H9 (cell line): ENCODE measurements around the gene IGF1. TPM values are rescaled to one million over a fixed set of nuclear protein-coding genes. Genes with fewer than 3 reads are reported as not detected.

Source experiments
- DNase-seq: peaks from one replicate; pipeline ENCODE4 v3.0.0-alpha.2; 2017
- H2AFZ ChIP-seq: one replicate; pipeline ENCODE4 v1.6.1; 2013; ENCODE audit warnings: mild to moderate bottlenecking, low read length, control low read depth, moderate library complexity
- H2AK5ac ChIP-seq: 2 replicates; pipeline ENCODE4 v1.6.1; 2013; ENCODE audit warnings: low read length, control low read depth, mixed read lengths; ENCODE audit not compliant: insufficient read length
- H2BK120ac ChIP-seq: one replicate; pipeline ENCODE4 v1.6.1; 2013; ENCODE audit warnings: low read depth, mild to moderate bottlenecking, low read length, control low read depth, inconsistent platforms; ENCODE audit not compliant: poor library complexity, severe bottlenecking
- H2BK12ac ChIP-seq: 2 replicates; pipeline ENCODE4 v1.6.1; 2013; ENCODE audit warnings: low read length, control low read depth, mixed read lengths, low read depth; ENCODE audit not compliant: insufficient read length
- H2BK15ac ChIP-seq: 2 replicates; pipeline ENCODE4 v1.6.1; 2013; ENCODE audit warnings: low read depth, low read length, control low read depth
- H2BK20ac ChIP-seq: one replicate; pipeline ENCODE4 v1.6.1; 2013; ENCODE audit warnings: low read depth, mild to moderate bottlenecking, low read length, control low read depth, inconsistent platforms; ENCODE audit not compliant: poor library complexity, severe bottlenecking
- H2BK5ac ChIP-seq: 2 replicates; pipeline ENCODE4 v1.6.1; 2013; ENCODE audit warnings: low read length, control low read depth, mixed read lengths; ENCODE audit not compliant: insufficient read length
- H3K14ac ChIP-seq: 2 replicates; pipeline ENCODE4 v1.6.1; 2013; ENCODE audit warnings: low read length, control low read depth; ENCODE audit not compliant: insufficient read depth
- H3K18ac ChIP-seq: 2 replicates; pipeline ENCODE4 v1.6.1; 2013; ENCODE audit warnings: low read depth, mild to moderate bottlenecking, mixed read lengths, low read length, control low read depth; ENCODE audit not compliant: insufficient read length
- H3K23ac ChIP-seq: 2 replicates; pipeline ENCODE4 v1.6.1; 2013; ENCODE audit warnings: low read length, control low read depth, mixed read lengths, low read depth; ENCODE audit not compliant: insufficient read length
- H3K23me2 ChIP-seq: 2 replicates; pipeline ENCODE4 v1.6.1; 2013; ENCODE audit warnings: low read depth, mild to moderate bottlenecking, mixed read lengths, low read length, control low read depth; ENCODE audit not compliant: insufficient read length, poor library complexity, severe bottlenecking
- H3K27ac ChIP-seq: 2 replicates; pipeline ENCODE4 v1.5.1; 2013; ENCODE audit warnings: low read length, control low read depth, mixed read lengths, low read depth; ENCODE audit not compliant: insufficient read length
- H3K27me3 ChIP-seq: 2 replicates; pipeline ENCODE4 v1.6.1; 2013; ENCODE audit warnings: low read length, control low read depth, inconsistent platforms; ENCODE audit not compliant: insufficient read depth
- H3K4ac ChIP-seq: 2 replicates; pipeline ENCODE4 v1.6.1; 2013; ENCODE audit warnings: low read depth, mild to moderate bottlenecking, control low read depth, inconsistent platforms, low read length, moderate library complexity
- H3K4me1 ChIP-seq: 2 replicates; pipeline ENCODE4 v1.6.1; 2013; ENCODE audit warnings: low read length, control low read depth, inconsistent platforms; ENCODE audit not compliant: insufficient read depth
- H3K4me2 ChIP-seq: 2 replicates; pipeline ENCODE4 v1.6.1; 2013; ENCODE audit warnings: low read length, control low read depth, mixed read lengths; ENCODE audit not compliant: insufficient read length, insufficient read depth
- H3K56ac ChIP-seq: 2 replicates; pipeline ENCODE4 v1.6.1; 2013; ENCODE audit warnings: low read depth, mild to moderate bottlenecking, mixed read lengths, low read length, control low read depth; ENCODE audit not compliant: insufficient read length
- H3K79me1 ChIP-seq: 2 replicates; pipeline ENCODE4 v1.6.1; 2013; ENCODE audit warnings: low read depth, mild to moderate bottlenecking, moderate library complexity, low read length, control low read depth, inconsistent platforms; ENCODE audit not compliant: insufficient read depth, poor library complexity, severe bottlenecking
- H3K79me2 ChIP-seq: 2 replicates; pipeline ENCODE4 v1.6.1; 2013; ENCODE audit warnings: low read length, control low read depth, inconsistent platforms; ENCODE audit not compliant: insufficient read depth
- H3K9ac ChIP-seq: 2 replicates; pipeline ENCODE4 v1.6.1; 2013; ENCODE audit warnings: low read length, control low read depth, mixed read lengths; ENCODE audit not compliant: insufficient read length; ENCODE audit errors: extremely low read depth
- H3K9me3 ChIP-seq: one replicate; pipeline ENCODE4 v1.6.1; 2013; ENCODE audit warnings: low read depth, low read length, inconsistent platforms; ENCODE audit not compliant: control insufficient read depth
- H3T11ph ChIP-seq: one replicate; pipeline ENCODE4 v1.6.1; 2013; ENCODE audit warnings: mild to moderate bottlenecking, low read length, control low read depth, inconsistent platforms
- H4K20me1 ChIP-seq: one replicate; pipeline ENCODE4 v1.6.1; 2013; ENCODE audit not compliant: control insufficient read depth, insufficient read length, insufficient read depth
- H4K5ac ChIP-seq: 2 replicates; pipeline ENCODE4 v1.6.1; 2013; ENCODE audit warnings: low read depth, mild to moderate bottlenecking, mixed read lengths, low read length, control low read depth; ENCODE audit not compliant: insufficient read length
- H4K8ac ChIP-seq: replicated peaks from 2 replicates; pipeline ENCODE4 v1.6.1; 2013; ENCODE audit warnings: low read length, control low read depth, mixed read lengths, low read depth; ENCODE audit not compliant: insufficient read length
- H4K91ac ChIP-seq: 2 replicates; pipeline ENCODE4 v1.6.1; 2013; ENCODE audit warnings: low read depth, mild to moderate bottlenecking, moderate library complexity, mixed read lengths, low read length, control low read depth; ENCODE audit not compliant: insufficient read length
- H3K27ac Mint-ChIP-seq, 3 experiments: 2 replicates in 2 of 3; 3 replicates in 1 of 3; pipeline ENCODE4 v1.8.0; 2020 to 2021; ENCODE audit warnings: mixed read lengths in 3 of 3, mild to moderate bottlenecking in 1 of 3, moderate library complexity in 1 of 3
- H3K27me3 Mint-ChIP-seq: 2 replicates; pipeline ENCODE4 v1.8.0; 2021; ENCODE audit warnings: low read depth, mild to moderate bottlenecking, moderate library complexity, mixed read lengths
- H3K36me3 Mint-ChIP-seq, 3 experiments: 2 replicates in 2 of 3; 3 replicates in 1 of 3; pipeline ENCODE4 v1.8.0; 2020 to 2021; ENCODE audit warnings: low read depth in 3 of 3, mixed read lengths in 3 of 3; ENCODE audit not compliant: insufficient read depth in 1 of 3
- H3K4me1 Mint-ChIP-seq, 2 experiments: 2 replicates each; pipeline ENCODE4 v1.8.0; 2020; ENCODE audit warnings: mixed read lengths in 2 of 2
- H3K4me3 Mint-ChIP-seq, 2 experiments: 2 replicates in 1 of 2; 3 replicates in 1 of 2; pipeline ENCODE4 v1.8.0; 2020 to 2021; ENCODE audit warnings: mild to moderate bottlenecking in 2 of 2, mixed read lengths in 2 of 2, moderate library complexity in 1 of 2
- H3K9me3 Mint-ChIP-seq, 2 experiments: 2 replicates in 1 of 2; 3 replicates in 1 of 2; pipeline ENCODE4 v1.8.0; 2020; ENCODE audit warnings: mild to moderate bottlenecking in 2 of 2, mixed read lengths in 2 of 2, moderate library complexity in 1 of 2
- WGBS: extraction: QIAGEN DNeasy Blood & Tissue Kit; methylation state at CpG from one replicate; pipeline ENCODE4 v1.1.7; 2013; ENCODE audit warnings: missing lambda C conversion rate, low lambda C conversion rate, mixed read lengths; ENCODE audit not compliant: insufficient read length; ENCODE audit errors: extremely low coverage; 5-methylcytosine and 5-hydroxymethylcytosine counted together
- total RNA-seq: library from RNA; stranded (reverse); gene quantifications from 2 replicates; pipeline ENCODE4 v1.2.1, GENCODE V29; 2021
- TF ChIP-seq, protein P1 (sequence below): fragments of 200-600 bp; sonication (generic); conservative IDR thresholded peaks from 3 replicates; pipeline ENCODE4 v1.8.0; 2021; ENCODE audit warnings: antibody characterized with exemption, mild to moderate bottlenecking

Gene IGF1
- total RNA-seq, 1 experiment from 2014 or later: not detected

DNA sequence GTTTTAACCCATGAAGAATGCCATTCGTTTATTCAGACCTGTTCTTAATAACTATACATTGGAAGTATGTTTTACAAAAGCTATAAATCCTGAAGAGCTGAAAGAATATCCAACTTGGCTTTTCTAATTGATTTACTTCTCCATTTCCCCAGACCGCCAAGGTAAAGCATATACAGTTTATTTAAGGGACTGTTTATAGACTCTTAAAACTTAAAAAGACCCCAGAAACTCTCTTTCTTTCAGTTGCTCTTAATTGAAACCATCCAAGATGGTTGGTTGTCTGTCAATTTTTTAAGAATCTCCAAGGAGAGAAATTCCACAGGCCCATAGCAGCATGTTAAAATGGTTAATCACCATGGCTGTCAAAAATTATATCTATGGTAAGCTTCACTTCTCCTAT, 8.8 kb downstream of the IGF1 start:
- H3K27me3 Mint-ChIP-seq: no peaks in the 10 kb centered on the region

More for the DNA sequence above, 8.8 kb downstream of the IGF1 start:
- no peak overlapping the region for H2AFZ ChIP-seq
- H2BK12ac ChIP-seq: no peak overlapping the region
- no peak overlapping the region for H3K14ac ChIP-seq
- no peaks in the 10 kb centered on the region for H3K79me2 ChIP-seq
- Mint-ChIP-seq H3K27ac (no peak overlapping the region), H3K9me3 (no peaks in the 10 kb centered on the region), H3K4me3 (no peak overlapping the region), H3K4me1 (no peaks in the 10 kb centered on the region; a peak in 1 of 4 replicates), H3K36me3 (no peaks in the 10 kb centered on the region)
- H4K8ac ChIP-seq: no peak overlapping the region
- H3K18ac ChIP-seq: no peak overlapping the region
- H3K4ac ChIP-seq: no peak overlapping the region
- no peak overlapping the region for H3K9ac ChIP-seq
- TF ChIP-seq, protein P1, sequence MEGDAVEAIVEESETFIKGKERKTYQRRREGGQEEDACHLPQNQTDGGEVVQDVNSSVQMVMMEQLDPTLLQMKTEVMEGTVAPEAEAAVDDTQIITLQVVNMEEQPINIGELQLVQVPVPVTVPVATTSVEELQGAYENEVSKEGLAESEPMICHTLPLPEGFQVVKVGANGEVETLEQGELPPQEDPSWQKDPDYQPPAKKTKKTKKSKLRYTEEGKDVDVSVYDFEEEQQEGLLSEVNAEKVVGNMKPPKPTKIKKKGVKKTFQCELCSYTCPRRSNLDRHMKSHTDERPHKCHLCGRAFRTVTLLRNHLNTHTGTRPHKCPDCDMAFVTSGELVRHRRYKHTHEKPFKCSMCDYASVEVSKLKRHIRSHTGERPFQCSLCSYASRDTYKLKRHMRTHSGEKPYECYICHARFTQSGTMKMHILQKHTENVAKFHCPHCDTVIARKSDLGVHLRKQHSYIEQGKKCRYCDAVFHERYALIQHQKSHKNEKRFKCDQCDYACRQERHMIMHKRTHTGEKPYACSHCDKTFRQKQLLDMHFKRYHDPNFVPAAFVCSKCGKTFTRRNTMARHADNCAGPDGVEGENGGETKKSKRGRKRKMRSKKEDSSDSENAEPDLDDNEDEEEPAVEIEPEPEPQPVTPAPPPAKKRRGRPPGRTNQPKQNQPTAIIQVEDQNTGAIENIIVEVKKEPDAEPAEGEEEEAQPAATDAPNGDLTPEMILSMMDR: no peak
- H2BK15ac ChIP-seq: no peak overlapping the region
- no peaks in the 10 kb centered on the region for H3K27me3 ChIP-seq
- no peak overlapping the region for H3K56ac ChIP-seq
- WGBS: no CpG with 5 or more reads among the region's 2 CpGs
- H3K27ac ChIP-seq: no peak overlapping the region
- H4K20me1 ChIP-seq: no peaks in the 10 kb centered on the region
- no peak overlapping the region for H4K91ac ChIP-seq
- no peak overlapping the region for H2BK20ac ChIP-seq
- no peaks in the 10 kb centered on the region for H3K9me3 ChIP-seq
- no peak overlapping the region for H2BK5ac ChIP-seq
- no peak overlapping the region for H3T11ph ChIP-seq
- no peak overlapping the region for H3K23ac ChIP-seq
- H4K5ac ChIP-seq: no peak overlapping the region
- H3K23me2 ChIP-seq: no peaks in the 10 kb centered on the region
- no peak overlapping the region for H2BK120ac ChIP-seq
- H3K4me1 ChIP-seq: no peaks in the 10 kb centered on the region
- no peak overlapping the region for H2AK5ac ChIP-seq
- no peaks in the 10 kb centered on the region for H3K79me1 ChIP-seq
- DNase-seq: no peak
- H3K4me2 ChIP-seq: no peak overlapping the region
